ENCODE results near the gene NRG2. TPM values are rescaled to one million over a fixed set of nuclear protein-coding genes. Genes with fewer than 3 reads are reported as not detected.
A peak's percentile ranks its signal among the peaks of the same experiment; 100 is the strongest.

NRG2 gene
- total and polyA plus RNA-seq, 12 donors = 1.8 to 16.7 (median 8.4) TPM

- WGBS, 4 donors = 57 to 68% (median 58%) methylated on average over 5 of the region's 5 CpGs
- peak in 1 of 7 donors; percentile 23 for DNase-seq
- intact Hi-C loops (cut with DNase I) = no loop called here
Measured at GRCh38 chr5:140049713-140050112, 6.6 kb upstream of the NRG2 start.

GRCh38 chr5:140049205-140049604 is 6.1 kb upstream of the NRG2 start:
- peaks cover 4 to 5% of the 10 kb centered on the region in 2 donors for H3K4me1 ChIP-seq (replicated peaks in 1 of 2)
- H3K4me3 ChIP-seq = no peak overlapping the region
- DNase-seq = no peak
- no peaks in the 10 kb centered on the region for H3K36me3 ChIP-seq (replicated peaks in 1 of 2)
- H3K9me3 ChIP-seq (replicated peaks in 1 of 3) = no peaks in the 10 kb centered on the region
- intact Hi-C loops (cut with DNase I) = no loop called here
- H3K27me3 ChIP-seq = no peaks in the 10 kb centered on the region
- H3K27ac ChIP-seq = peak overlapping the region in 2 of 5 donors; percentile 2 to 16
- TF ChIP-seq CTCF (IDR thresholded peaks at IDR 0.05) (no peak), POLR2A (IDR thresholded peaks at IDR 0.05) (no peak)
- WGBS, 4 donors = 76 to 85% (median 79%) methylated on average over 1 of the region's 1 CpG

More at GRCh38 chr5:140049713-140050112, 6.6 kb upstream of the NRG2 start:
- H3K27ac ChIP-seq = peak overlapping the region in 2 of 5 donors; percentile 2 to 16
- no peaks in the 10 kb centered on the region for H3K36me3 ChIP-seq (replicated peaks in 1 of 2)
- H3K4me3 ChIP-seq = no peak overlapping the region
- no peaks in the 10 kb centered on the region for H3K9me3 ChIP-seq (replicated peaks in 1 of 3)
- no peaks in the 10 kb centered on the region for H3K27me3 ChIP-seq
- TF ChIP-seq CTCF (IDR thresholded peaks at IDR 0.05) (no peak), POLR2A (IDR thresholded peaks at IDR 0.05) (no peak)
- peaks cover 8% of the 10 kb centered on the region in 2 donors for H3K4me1 ChIP-seq (replicated peaks in 1 of 2)

- H3K4me1 ChIP-seq (replicated peaks in 1 of 2) = peaks cover 21 to 32% of the 10 kb centered on the region in 2 donors
- H3K27me3 ChIP-seq = no peaks in the 10 kb centered on the region
- H3K9me3 ChIP-seq (replicated peaks in 1 of 3) = no peaks in the 10 kb centered on the region
- no peaks in the 10 kb centered on the region for H3K36me3 ChIP-seq (replicated peaks in 1 of 2)
- 25 to 65% (median 33%) methylated on average over 1 of the region's 1 CpG for WGBS, 4 donors
- TF ChIP-seq CTCF (IDR thresholded peaks at IDR 0.05) = no peak
- H3K4me3 ChIP-seq = peak overlapping the region in 1 of 4 donors; percentile 91
- H3K27ac ChIP-seq = no peak overlapping the region
- no peak for DNase-seq
- intact Hi-C loops (cut with DNase I) = no loop called here
Measured at GRCh38 chr5:140044041-140044440, 942 bp upstream of the NRG2 start.

GRCh38 chr5:140043508-140043872 is 391 bp upstream of the NRG2 start:
- Histone ChIP-seq H3K4me1 (replicated peaks in 1 of 2) (peaks cover 24 to 33% of the 10 kb centered on the region in 2 donors), H3K9me3 (replicated peaks in 1 of 3) (no peaks in the 10 kb centered on the region), H3K4me3 (peak overlapping the region in 3 of 4 donors; percentile 9 to 91 (median 44)), H3K27me3 (no peaks in the 10 kb centered on the region), H3K36me3 (replicated peaks in 1 of 2) (no peaks in the 10 kb centered on the region), H3K27ac (peak overlapping the region in 3 of 5 donors; percentile 79 to 85 (median 84))
- TF ChIP-seq POLR2A (IDR thresholded peaks at IDR 0.05) = no peak
- TF ChIP-seq CTCF (IDR thresholded peaks at IDR 0.05) = no peak
- intact Hi-C loops (cut with DNase I) = loop anchor here in 1 of 2 donors (2.0 kb wide), 1 partner anchor 255 kb away; no protein-coding TSS in a partner anchor
- 0 to 2% (median 1%) methylated on average over 6 to 12 of the region's 12 CpGs for WGBS, 4 donors
- DNase-seq = no peak

Measured in adrenal gland (tissue), 12 donors.